Tibial artery (tissue), 4 donors: ENCODE data around the gene LRRTM3.

ENCODE experiments used
- DNase-seq, 2 donors: peaks; one replicate each; pipeline ENCODE4 v3.0.0-alpha.2; 2019
- H3K27ac ChIP-seq, 2 donors: fragments of 200-600 bp; sonication (generic) in 1 of 2; 1 replicate in 1 of 2; 2 replicates in 1 of 2; pipeline ENCODE4 v1.5.1; 2018 to 2019; ENCODE audit warnings: mild to moderate bottlenecking in 1 of 2
- H3K27me3 ChIP-seq, 2 donors: fragments of 200-600 bp; sonication (generic) in 1 of 2; one replicate each; pipeline versions ENCODE4 v1.5.1 to v1.6.0; 2016 to 2019
- H3K36me3 ChIP-seq, 3 donors: fragments of 200-600 bp; sonication (generic) in 2 of 3; one replicate each; pipeline ENCODE4 v1.5.1; 2016 to 2019; ENCODE audit warnings: mild to moderate bottlenecking in 2 of 3
- H3K4me1 ChIP-seq, 4 donors: fragments of 200-600 bp; sonication (generic) in 2 of 4; 1 replicate in 3 of 4; 2 replicates in 1 of 4; pipeline ENCODE4 v1.5.1; 2016 to 2019
- H3K4me3 ChIP-seq, 2 donors: fragments of 200-600 bp; sonication (generic) in 1 of 2; 1 replicate in 1 of 2; 2 replicates in 1 of 2; pipeline ENCODE4 v1.5.1; 2018 to 2019; ENCODE audit warnings: mild to moderate bottlenecking in 2 of 2
- H3K9me3 ChIP-seq, 3 donors: fragments of 200-600 bp; sonication (generic) in 1 of 3; one replicate each; pipeline ENCODE4 v1.5.1; 2016 to 2019
- CTCF ChIP-seq, 2 experiments: fragments of 200-600 bp in 1 of 2; fragments of 450-650 bp in 1 of 2; IDR thresholded peaks; one replicate each; pipeline ENCODE4 v1.5.1; 2017 to 2019; ENCODE audit warnings: antibody characterized with exemption in 2 of 2, mild to moderate bottlenecking in 1 of 2, moderate library complexity in 1 of 2
- intact Hi-C: fragments of 100-400 bp; cut with DNase I; formaldehyde crosslinking; loops from one replicate; pipeline ENCODE4 v1.15.0; 2023; ENCODE audit warnings: low total_unique reads

Gene LRRTM3

GRCh38 chr10:66925896-66926715, at the start of gene LRRTM3:
Gene LRRTM3 (plus strand): TSS chr10:66926036.
- TF ChIP-seq CTCF (IDR thresholded peaks at IDR 0.05): peak; percentile 35 to 60
- H3K27ac ChIP-seq: no peak within 1 kb of the TSS
- peak in 1 of 2 donors; percentile 24 for DNase-seq
- H3K36me3 ChIP-seq: no peaks in the 10 kb centered on the region
- peak within 1 kb of the TSS in 1 of 2 donors; percentile 18 for H3K4me3 ChIP-seq
- intact Hi-C loops: no loop called here
- no peaks in the 10 kb centered on the region for H3K9me3 ChIP-seq
- peaks cover 0 to 10% (median 6%) of the 10 kb centered on the region in 4 donors for H3K4me1 ChIP-seq
- H3K27me3 ChIP-seq: peaks cover 0 to 20% of the 10 kb centered on the region in 2 donors

GRCh38 chr10:66877361-66877760, 48.5 kb upstream of the LRRTM3 start:
- intact Hi-C loops: no loop called here
- TF ChIP-seq CTCF (IDR thresholded peaks at IDR 0.05): no peak
- DNase-seq: no peak
- Histone ChIP-seq H3K36me3 (no peaks in the 10 kb centered on the region), H3K27ac (no peak overlapping the region), H3K27me3 (no peaks in the 10 kb centered on the region), H3K4me1 (no peaks in the 10 kb centered on the region), H3K4me3 (no peak overlapping the region), H3K9me3 (no peaks in the 10 kb centered on the region)

GRCh38 chr10:66880292-66880691, 45.5 kb upstream of the LRRTM3 start:
- no peak for DNase-seq
- intact Hi-C loops: no loop called here
- H3K36me3 ChIP-seq: no peaks in the 10 kb centered on the region
- no peak for TF ChIP-seq CTCF (IDR thresholded peaks at IDR 0.05)
- H3K9me3 ChIP-seq: no peaks in the 10 kb centered on the region
- H3K27ac ChIP-seq: no peak overlapping the region
- no peaks in the 10 kb centered on the region for H3K4me1 ChIP-seq
- no peaks in the 10 kb centered on the region for H3K27me3 ChIP-seq
- no peak overlapping the region for H3K4me3 ChIP-seq

- H3K4me1 ChIP-seq: no peaks in the 10 kb centered on the region
- DNase-seq: no peak
- no peak overlapping the region for H3K27ac ChIP-seq
- no peak for TF ChIP-seq CTCF (IDR thresholded peaks at IDR 0.05)
- intact Hi-C loops: no loop called here
- no peak overlapping the region for H3K4me3 ChIP-seq
- H3K27me3 ChIP-seq: no peaks in the 10 kb centered on the region
- H3K36me3 ChIP-seq: no peaks in the 10 kb centered on the region
- H3K9me3 ChIP-seq: no peaks in the 10 kb centered on the region
Observed at GRCh38 chr10:66880826-66881225, 45.0 kb upstream of the LRRTM3 start.

- H3K27ac ChIP-seq: no peak overlapping the region
- TF ChIP-seq CTCF (IDR thresholded peaks at IDR 0.05): no peak
Observed at GRCh38 chr10:66881814-66882213, 44.0 kb upstream of the LRRTM3 start.

More at GRCh38 chr10:66881814-66882213, 44.0 kb upstream of the LRRTM3 start:
- no peaks in the 10 kb centered on the region for H3K36me3 ChIP-seq
- no peak for DNase-seq
- H3K4me3 ChIP-seq: no peak overlapping the region
- intact Hi-C loops: no loop called here
- H3K9me3 ChIP-seq: no peaks in the 10 kb centered on the region
- H3K4me1 ChIP-seq: no peaks in the 10 kb centered on the region
- H3K27me3 ChIP-seq: no peaks in the 10 kb centered on the region
